ENCODE measurements around the gene ABCC8.
A peak's percentile ranks its signal among the peaks of the same experiment; 100 is the strongest.

ABCC8 gene

DNA sequence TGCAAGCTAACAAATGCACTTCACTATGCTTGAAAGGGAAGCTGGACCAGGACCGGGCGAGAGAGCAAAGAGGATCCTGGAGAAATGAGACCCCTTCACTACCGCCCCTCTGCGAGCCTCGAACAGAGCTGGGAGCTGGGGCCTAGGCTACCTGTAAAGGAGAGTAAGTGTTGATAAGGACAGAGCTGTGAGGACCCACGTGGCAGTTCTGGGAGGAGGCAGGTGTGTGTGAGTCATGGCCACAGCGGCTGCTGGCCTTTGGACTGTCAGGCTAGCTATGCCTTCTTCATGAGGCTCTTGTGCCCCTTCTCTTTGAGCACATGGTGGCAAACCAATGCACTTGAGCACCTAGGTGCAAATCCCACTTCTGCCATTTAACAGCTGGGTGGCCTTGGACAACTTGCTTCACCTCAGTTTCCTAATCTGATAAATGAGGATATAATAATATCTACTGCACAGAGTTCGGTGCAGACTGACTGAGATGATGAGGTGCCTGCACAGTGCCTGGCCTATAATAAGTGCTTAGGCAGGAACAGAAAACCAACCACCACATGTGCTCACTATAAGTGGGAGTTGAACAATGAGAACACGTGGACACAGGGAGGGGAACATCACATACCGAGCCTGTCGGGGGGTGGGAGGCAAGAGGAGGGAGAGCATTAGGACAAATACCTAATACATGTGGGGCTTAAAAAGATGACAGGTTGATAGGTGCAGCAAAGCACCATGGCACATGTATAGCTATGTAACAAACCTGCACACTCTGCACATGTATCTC, 52.9 kb downstream of the ABCC8 start:
- DNase-seq = no peak

DNA sequence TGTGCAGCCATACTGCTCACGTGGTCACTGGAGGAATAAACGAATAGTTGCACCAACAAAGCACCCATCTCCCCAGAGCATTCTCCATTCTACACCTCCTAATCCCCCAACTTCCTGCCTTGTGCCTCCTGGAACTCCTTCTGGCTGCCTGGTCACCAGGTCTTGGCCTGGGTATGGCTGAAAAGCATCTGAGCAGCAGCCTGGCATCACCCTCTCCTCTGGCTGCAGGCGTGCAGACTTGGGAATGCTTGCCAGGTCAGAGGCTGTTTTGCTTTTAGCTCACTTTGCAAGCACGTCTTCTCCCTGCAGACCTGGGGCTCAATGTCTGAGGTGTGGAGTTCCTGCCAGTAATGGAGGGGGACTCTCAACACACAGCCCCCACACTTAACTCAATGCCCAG, 54.9 kb downstream of the ABCC8 start:
- no peak for DNase-seq

DNA sequence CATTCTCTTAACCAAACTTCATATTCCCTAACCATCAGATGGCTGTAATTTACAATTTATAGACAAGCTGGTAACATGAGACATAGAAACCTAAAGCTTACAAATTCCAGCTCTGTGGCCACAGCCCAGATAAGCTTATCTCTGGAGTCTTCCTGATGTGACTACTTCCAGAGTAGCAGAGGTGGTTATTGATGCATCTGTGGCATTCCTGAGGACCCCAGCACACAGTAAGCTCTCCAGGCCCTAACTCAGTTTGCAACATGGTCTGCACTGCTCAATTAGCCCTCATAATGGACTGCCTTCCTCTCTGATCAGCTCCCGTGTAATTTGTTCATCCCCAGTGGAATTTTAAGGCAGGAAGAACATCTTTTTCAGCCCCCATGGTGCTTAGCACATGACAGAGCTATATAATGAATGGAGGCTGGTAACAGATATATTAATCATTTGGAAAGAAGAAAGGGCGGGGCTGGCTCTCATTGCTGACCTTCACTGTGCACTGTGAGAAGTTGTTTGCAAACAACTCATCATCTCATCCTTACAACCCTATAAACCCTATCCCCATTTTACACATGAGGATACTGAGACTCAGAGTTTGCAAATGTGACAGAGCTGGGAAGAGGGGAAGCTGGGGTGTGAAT, 58.1 kb downstream of the ABCC8 start:
- DNase-seq = no peak

DNA sequence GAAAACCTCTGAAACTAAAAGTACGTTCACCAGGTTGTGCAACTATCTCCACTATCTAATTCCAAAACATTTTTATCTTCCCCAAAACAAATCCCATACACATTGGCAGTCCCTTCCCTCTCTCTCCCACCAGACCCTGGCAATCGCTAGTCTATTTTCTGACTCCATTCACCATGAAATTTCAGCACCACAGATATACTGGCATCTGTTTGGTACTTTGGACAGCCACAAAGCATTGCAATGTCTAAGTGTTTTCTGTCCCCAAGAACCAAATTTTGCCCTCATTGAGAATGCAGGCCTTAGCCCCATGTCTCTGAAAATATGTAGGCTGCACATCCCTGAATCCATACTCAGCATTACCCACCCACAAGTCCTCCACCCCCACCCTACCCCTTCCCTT, 60.2 kb downstream of the ABCC8 start:
- DNase-seq = no peak

DNA sequence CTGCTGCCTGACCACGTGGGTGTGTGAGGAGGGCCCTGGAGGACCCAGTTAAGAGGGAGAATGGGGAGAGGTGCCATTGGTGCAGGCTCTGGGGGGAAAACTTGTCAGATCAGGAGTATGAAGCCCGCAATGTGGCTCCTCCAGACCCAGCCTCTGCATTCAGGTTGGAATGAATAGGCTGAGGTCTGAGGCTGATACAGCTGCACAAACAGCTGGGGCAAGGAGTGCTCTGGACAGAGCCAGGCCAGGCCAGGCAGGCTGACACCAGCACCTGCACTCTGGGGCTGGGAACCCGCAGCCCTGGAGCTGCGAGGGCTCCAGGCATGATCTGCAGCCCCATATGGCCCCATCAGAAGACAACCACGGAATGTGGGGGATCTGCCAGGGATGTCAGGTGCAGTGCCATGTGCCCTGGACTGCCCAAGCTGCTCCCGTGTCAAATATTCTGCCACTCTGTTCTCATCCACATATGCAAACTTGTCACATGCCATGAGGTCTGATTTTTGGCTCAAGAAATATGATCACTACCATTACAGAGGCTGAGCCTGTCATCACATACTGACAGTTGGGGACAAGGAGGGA, 61.0 kb downstream of the ABCC8 start:
- no peak for DNase-seq

DNA sequence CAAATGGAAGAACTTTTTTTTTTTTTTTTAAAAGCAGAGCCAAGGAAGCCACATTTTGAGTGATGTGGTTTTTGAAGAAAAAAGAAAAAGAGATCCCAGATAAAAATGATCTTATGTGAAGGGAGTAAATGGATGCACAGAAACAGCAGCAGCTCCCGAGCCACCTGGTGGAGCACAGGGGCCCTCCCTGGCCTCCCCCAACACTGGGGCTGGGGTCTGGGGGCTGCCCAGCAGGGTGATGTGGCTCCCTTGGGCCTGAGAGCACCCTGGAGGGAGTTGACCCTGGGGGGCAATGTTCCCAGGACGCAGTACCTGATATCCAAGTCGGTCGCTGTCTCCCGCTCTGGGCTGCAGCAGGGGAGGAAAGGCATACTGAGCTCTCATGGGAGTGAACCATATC, 61.7 kb downstream of the ABCC8 start:
- DNase-seq = no peak

DNA sequence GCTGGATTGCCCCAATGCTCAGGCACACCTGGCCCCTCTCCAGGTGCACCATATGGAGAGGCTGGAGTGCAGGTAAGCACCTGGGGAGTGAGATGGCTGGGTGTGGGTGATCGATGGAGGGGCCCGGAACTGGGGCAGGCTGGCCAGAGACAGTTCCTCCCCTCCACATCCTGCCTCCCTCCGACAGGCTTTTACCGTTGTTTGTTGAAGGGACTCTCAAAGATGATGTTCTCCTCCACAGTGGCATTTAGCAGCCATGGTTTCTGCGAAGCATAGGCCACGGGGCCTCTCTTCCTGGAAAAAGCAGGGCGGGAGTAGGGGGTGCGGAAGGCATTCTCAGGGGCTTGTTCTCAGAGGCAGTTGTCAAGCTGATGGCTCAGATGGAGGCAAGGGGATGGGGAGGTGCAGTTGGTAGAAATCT, 62.3 kb downstream of the ABCC8 start:
- DNase-seq = no peak

DNA sequence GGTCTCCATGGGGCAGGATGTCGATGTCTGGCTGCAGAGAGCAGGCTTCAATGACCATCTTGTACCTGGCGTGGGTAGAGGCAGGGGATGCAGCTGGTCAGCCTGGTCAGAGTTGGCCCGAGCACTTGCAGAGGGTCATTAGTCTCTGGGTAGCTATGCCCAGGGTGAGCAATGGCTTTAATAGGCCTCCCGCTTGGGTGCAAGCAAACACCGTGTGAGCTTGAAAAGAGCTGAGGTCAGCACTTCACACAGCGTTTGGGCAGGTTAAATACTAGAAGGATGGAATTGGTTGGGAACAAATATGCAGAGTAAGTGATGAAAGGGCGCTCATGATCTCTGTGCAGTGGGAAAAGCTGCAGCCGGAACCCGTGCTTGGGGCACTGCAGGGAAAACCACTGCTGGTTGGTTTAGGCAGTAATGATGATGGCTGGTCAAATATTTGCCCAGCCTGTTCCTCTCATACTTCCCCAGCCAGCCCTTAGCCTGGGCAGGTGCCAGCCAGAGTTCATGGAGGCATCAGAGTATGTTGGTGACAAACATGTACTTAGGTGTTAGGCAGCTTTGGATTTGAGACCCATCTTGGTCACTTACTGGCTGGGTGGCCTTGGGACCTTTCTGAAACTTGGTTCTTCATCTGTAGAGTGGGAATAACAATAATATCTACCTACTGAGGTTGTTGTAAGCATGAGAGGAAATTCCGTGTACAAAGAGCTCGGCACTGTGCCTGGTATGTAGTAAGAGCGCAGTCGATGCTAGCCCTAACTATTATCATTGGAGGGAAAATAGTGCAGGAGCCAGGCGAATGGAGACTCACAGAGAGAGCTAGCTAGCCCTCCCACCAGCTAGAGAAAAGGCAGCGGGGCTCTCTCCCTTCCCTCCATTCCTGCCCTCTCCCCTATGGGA, 63.0 kb downstream of the ABCC8 start:
- DNase-seq = peak; percentile 44

DNA sequence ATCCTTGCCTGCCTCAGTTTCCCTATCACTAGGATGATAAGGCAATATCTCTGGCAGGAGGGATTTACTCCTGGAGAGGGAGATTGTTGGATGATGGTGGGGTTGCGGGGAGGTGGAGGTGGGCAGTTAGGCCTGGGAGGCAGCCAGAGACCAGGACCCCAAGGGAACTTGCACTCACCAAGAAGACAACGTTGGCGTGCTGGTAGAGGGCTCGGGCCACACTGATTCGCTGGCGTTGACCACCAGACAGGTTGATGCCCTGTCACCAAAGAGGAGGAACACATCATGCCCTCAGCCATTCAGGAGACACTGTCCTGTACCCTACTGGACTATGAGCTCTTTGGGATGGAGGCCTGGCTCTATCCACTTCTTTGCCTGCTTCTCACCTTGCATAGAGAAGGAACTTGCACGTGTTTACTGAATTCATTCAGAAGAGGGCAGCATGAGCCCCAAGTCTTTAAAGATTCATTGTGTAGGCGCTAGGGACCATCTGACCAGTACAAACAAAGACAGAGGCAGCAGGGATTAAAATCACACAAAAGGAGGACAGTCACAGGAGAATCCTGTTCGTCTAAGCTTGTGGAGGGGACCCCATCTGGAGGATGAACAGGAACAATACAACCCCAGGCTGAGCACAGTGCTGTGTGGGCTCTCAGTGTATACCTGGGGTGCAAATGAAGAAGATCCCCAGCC, 64.0 kb downstream of the ABCC8 start:
- no peak for DNase-seq

DNA sequence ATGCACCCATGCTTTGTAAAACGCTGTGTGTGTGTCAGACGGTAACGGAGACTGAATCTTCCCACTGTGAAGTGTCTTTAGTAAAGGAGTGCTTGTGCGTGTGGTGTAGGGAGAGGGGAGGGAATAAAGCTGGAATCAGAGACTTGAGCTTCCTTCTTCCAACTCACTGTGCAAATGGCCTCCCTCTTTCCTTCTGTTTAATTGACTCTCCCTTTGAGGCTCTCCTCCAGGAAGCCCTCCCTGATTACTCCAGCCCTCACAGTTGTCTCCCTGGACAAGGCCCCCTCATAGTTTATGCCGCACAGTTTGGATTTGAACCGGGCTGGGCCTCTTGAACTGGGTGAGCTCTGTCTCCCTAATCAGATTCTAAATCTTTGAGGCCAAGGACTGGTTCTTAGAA, 65.2 kb downstream of the ABCC8 start:
- no peak for DNase-seq

DNA sequence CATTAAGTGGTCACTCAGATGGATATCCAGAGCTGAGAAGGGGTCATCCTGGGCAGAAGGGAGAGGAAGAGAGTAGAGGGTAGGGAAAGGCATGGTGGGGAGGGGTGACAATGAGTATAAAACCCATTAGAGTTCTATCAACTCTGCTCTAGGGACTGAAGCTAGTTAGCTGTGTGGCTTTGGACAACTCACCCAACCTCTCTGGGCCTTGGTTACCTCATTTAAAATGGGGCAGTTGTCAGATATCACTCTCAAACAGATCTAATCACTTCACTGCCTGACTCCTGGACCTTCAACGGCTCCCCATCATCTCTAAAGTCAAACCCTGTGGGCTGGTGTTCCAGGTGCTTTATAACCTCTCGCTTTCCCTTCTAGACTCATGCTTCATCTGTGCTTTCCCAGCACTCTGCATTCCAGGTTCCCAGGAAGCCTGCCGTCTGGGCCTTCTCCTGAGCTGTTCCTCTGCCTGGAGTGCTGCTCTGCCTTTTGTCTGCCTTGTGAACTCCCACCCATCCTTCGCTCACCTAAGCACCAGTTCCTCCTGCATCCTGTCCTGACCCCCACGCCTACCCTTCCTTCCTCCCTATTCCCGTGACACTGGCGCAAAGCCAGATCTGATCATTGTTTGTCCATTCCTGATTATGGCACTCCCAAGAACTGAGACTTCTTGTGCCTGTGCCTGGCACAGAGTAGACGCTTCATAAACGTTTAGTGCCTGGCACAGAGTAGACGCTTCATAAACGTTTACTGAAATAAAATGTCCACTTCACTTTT, 65.9 kb downstream of the ABCC8 start:
- no peak for DNase-seq

DNA sequence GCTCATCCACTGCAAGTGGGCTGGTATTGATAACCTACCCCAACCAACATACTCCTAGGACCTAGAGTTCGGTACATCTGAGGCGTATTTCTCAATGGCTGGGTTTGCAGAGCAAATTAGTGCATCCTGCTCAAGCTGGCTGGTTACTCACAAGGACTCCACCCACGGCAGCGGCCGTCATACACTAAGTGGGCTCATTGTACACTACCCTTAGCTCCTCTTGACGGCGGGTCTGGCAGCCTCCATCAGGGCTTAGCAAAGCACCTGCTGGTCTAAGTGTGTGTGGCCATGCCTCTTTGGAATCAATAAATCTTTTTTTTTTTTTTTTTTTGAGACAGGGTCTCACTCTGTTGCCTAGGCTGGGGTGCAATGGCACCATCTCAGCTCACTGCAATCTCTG, 68.0 kb downstream of the ABCC8 start:
- peak; percentile 39 for DNase-seq

DNA sequence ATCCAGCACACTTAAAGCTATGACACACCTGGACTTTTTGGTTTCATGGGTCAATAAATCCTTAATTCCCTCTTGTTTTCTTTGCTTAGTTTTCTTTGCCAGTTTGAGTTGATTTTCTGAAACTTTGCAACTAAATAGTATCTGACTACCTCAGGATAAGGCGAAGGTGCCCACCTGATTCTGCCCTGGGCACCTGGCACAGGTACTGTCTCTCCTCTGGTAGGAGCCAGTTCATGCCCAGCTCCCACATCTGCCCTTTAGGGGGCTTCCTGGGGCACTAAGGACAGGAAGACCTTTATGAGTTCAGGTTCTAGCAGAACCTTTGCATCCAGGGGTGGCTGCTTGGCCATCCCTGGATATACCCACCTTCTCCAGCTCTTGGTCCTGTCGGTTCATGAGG, 68.6 kb downstream of the ABCC8 start:
- no peak for DNase-seq

DNA sequence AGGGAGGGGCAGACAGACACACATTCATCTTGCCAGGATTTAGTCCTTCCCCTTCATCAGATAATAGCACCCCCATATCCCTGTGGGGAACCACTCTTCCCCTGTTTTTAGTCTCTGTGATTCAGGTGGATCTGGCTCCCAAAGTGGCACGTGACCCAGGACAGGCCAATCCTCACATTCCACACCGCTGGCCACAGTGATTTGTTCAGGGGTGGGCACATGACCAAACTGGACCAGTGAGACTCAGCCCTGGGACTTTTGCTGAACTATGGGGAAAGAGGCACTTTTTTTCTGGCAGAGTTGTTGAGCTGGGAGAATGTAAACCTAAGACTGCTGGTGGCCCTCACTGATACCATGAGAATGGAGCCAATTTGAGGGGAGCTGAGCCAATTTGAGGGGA, 69.1 kb downstream of the ABCC8 start:
- no peak for DNase-seq

DNA sequence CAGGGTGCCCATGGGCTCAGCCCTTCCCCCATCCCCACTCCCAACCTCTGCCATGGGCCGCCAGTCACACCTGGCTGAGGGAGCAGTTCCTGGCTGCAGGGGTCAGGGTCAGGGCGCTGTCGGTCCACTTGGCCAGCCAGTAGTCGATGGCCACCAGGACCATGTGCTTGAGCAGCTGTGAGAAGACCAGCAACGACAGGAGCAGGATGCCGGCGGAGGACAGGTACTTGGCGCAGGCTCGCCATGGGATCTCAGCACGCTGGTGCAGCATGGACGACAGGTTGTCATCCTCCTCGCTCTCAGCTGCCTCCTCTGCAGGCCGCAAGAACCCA, 69.9 kb downstream of the ABCC8 start:
- no peak for DNase-seq

DNA sequence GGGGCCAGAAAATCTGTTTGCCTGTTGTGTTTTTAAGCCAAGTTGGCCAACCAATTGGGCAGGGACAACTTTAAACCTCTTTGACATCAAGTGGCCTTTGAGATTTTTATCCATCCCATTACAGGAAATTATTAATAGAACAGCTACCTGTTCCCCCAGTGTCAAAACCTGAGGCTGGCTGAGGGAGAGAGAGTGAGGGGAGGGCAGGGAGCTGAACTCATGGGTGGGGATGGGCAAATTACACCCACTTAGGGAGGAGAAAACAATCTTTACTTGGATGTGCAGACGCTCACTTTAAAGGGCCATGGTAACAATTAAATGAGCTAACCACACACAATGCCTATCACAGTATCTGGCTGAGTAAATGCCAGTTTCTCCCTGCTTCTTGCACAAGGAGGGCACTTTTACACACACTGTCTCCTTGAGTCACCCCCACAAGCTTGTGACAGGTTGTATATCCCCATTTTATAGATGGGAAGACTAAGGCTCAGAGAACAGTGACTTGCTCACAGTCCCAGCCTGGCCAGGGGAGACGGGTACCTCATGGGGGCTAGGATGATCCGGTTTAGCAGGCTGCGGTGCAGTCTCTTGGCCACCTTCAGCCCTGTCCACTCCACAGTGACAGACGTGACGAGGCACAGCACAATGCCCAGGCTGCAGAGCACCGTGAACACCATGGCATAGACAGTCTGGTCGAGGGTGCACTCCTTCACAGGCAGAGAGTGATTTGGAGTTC, 70.4 kb downstream of the ABCC8 start:
- DNase-seq = no peak

DNA sequence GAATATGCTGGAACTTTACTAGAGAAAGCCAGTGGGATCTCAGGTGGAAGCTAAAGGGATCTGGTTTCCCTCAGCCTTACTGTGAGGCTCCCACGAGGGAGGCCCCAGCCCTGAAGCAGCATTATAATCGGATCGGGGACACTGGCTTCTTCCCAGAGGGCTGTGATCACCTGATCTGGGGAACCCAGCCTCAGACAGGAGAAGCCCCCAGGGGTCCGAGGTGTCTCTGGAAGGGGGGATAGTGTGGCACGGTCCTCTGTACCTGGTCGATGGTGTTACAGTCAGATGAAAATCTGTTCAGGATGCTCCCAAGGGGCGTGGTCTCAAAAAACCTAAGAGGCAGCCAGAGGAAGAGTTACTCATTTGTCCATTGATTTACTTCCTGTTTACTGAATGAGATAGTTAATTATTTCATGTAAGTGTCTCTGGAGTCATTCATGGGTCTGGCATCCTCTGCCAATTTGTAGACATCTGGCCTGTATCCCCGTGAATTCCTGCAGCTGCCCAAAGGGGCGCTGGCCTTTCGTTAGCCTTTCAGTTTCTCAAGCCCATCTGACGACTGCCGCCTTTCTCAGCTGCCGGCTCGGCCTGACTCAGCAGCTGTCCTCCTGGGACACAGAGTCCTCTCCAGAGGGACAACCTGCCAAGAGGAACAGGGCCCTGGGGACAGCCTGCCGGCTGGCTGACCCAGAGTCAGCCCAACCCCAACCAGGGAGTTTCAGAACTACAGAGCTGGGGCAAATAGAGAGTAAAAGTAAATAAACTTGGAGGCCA, 71.2 kb downstream of the ABCC8 start:
- DNase-seq = no peak

DNA sequence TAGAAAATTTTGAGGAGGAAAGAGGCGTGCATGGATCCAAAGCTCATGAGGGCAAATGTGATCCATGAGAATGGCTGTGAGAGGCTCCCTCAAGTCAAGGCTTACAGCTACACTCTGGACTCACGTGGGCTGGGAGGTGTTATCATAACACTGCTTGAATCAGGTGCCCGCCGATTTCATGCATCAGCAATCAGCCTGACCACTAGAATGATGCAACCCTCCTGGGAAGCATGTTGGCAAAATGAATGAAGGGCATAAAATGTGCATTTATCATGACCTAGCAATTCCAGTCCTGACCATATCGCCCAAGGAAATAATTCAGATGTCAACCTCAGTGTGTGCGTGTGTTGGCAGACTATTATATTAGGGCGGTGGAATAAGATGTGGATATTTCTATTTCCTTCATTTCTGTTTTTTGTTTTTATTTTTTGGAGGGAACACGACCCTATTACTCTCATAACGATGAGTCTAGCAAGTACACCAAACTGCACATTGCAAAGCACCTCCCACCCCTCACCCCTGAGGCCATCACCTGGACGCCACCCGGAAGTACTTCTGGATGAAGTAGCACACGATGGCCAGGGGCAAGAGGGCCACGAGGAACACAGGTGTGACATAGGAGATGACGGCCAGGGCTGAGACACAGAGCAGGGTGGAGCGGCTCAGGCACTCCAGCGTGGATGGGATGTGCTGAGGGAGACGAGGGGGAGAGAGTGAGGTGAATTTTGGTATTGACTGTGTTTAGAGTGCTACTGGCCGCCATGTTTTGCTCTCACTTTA, 72.5 kb downstream of the ABCC8 start:
- peak; percentile 45 for DNase-seq

DNA sequence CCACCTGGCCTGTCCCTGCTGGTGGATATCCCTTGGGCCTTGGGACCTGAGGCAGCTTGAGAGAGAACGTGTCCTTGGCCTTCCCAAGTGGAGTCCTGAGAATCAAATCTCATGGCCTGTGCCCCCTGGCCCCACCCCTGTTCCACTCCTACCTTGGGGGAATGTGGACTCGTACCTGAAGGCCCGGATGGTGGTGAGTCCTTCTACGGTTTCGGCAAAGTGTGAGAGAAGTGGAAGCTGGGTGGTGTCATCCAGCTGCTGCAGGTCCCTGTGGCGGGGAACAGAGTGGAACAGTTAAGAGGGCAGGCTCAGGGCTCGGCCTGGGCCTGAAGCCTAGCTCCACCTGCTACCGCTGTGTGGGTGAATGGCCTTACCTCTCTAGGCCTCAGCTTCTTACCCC, 74.2 kb downstream of the ABCC8 start:
- DNase-seq = no peak

DNA sequence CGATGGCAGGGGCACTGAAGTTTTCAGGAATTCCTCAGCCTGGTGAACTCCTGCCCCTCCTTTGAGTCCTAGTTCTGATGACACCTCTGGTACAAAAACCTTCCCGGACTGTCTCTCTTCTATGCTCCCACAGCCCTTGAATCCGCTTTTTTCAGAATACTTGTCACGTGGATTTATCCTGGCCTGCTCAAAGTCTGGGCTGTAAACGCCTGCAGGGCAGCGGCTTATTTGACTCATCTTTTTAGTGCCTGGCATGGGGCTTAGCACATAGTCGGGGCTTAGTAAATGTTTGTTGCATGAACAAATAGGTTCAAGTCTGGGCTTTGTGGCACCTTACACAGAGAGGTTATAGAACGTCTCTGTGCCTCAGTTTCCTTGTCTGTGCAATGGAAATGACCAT, 74.8 kb downstream of the ABCC8 start:
- DNase-seq = no peak

All from DMS79 (cell line).